Measurements from ENCODE around the gene RALGPS1.

Gene RALGPS1

DNA sequence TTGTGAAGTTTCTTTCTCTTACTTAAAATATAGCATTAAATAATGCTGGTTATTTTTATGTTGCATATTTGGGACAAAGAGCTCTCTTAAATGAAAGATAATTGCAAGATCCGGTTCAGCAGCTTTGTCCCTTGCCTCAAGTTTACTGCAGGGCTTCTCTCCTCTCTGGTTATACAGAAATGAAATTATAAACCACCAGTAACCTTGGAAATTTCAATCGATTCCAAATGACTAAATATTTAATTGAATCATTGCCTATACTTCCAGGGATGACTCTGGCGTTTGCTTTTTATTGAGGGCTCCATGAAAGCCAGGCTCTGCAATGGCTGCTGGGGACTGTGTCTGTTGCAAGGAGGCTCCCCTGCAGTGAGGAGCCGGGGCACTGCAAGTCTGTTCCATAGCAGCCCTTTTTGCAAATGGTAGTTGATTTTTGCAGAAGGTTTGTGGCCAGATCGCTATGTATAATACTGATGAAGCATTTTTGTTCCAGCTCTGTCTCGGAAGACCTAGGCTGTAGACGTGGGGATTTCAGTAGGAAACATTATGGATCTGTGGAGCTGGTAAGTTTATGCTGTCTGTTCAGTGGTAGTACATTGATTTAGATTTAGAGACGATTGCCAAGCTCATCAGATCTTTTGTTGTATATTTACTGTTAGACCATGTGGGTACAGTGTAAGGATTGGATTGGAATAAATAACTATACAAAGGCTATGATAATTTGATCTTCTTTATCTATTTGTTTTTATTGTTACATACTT, 350.1 kb downstream of the RALGPS1 start, which contains the start of gene GARNL3:
TSS of gene GARNL3 (plus strand) at position 313 of the 758 bp plus-strand sequence. CDS start at position 417, 104 bp downstream.
- DNase-seq: no peak

DNA sequence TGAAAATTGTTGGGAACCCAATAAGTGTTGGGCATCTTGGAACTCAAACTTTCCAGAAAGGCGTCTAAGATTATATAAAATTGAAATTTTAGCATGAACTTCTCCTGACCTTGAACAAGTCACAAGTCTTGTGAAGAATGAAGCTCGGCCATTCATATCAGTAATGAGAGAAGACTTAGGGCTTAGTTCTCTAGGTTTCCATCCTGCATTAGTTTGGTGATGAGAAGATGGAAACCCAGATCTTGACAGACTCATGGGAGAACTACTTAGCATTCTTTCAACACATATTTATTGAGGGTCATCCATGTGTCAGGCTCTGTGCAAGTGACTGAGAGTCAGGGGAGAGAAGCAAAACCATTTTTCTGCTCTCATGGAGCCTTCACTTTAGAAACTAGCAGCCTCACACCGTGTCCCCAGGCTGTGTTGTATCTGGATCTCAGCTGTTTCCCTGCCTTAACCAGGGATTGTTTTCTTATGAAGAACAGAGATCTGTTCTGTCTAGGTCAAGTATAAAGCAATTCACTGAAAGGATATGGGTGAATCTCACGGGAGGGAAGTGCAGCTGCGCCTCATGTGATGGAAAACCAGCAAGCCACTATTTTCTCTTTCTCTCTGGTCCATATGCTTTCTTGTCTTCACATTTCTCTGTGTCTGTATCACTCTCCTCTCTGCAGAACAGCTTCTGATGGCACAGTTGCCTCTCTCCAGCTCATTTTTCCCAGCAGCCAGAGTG, 353.4 kb downstream of the RALGPS1 start:
- no peak for DNase-seq

GRCh38 chr9:127269449-127269848, 354.9 kb downstream of the RALGPS1 start:
- no peak for DNase-seq
